DMS114 treated with DMSO at 0.1 percent for 48 hours (cell line): ENCODE results near the gene ARHGEF26.
A peak's percentile ranks its signal among the peaks of the same experiment; 100 is the strongest.
"Not testable (repeated sequence)": the region's sequence is repeated elsewhere in the genome, so short reads cannot be mapped to it uniquely, and the experiment has no call there.

Experiments used
- DNase-seq: peaks from one replicate; lab custom pipeline; 2025; ENCODE audit not compliant: unreplicated experiment; lab: John Stamatoyannopoulos, UW

Gene ARHGEF26, protein sequence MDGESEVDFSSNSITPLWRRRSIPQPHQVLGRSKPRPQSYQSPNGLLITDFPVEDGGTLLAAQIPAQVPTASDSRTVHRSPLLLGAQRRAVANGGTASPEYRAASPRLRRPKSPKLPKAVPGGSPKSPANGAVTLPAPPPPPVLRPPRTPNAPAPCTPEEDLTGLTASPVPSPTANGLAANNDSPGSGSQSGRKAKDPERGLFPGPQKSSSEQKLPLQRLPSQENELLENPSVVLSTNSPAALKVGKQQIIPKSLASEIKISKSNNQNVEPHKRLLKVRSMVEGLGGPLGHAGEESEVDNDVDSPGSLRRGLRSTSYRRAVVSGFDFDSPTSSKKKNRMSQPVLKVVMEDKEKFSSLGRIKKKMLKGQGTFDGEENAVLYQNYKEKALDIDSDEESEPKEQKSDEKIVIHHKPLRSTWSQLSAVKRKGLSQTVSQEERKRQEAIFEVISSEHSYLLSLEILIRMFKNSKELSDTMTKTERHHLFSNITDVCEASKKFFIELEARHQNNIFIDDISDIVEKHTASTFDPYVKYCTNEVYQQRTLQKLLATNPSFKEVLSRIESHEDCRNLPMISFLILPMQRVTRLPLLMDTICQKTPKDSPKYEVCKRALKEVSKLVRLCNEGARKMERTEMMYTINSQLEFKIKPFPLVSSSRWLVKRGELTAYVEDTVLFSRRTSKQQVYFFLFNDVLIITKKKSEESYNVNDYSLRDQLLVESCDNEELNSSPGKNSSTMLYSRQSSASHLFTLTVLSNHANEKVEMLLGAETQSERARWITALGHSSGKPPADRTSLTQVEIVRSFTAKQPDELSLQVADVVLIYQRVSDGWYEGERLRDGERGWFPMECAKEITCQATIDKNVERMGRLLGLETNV

DNA sequence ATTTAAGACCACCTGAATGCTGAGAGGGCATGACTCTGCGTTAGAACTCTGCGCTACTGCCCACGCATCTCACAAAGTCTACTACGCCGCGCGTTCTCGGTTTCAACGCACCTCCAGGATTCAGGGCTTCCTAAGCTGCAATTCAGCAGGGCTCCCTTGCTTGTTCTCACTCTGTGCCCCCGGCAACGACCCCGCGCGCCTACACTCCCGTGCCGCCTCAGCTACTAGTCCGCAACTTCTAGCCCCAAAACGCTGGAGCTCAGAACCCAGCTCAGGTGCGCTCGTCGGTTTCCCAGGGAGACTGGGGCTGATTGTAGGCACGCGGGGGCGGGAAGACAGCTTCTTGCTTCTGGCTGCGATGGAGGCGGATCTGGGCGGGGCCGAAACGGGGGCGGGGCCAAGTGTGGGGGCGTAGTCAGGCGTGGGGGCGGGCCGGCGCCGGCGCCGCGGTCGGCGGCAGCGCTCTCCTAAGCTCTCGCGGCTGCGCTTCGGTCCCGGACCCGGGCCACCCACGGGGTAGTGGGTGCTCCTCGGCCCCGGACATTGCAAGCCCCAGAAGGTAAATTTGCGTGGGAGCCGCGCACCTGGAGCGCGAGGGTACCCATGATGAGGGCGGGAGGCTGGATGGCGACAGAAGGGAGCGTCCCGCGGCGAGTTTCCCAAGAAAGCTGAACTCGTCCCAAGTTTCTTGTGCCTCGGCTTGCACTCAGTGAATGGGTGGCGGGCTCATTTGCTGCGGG is at the start of gene ARHGEF26:
TSS of gene ARHGEF26 (plus strand) at position 430 of the 740 bp plus-strand sequence. CDS start 603 bp downstream, outside the sequence.
- DNase-seq, result peak; percentile 29

DNA sequence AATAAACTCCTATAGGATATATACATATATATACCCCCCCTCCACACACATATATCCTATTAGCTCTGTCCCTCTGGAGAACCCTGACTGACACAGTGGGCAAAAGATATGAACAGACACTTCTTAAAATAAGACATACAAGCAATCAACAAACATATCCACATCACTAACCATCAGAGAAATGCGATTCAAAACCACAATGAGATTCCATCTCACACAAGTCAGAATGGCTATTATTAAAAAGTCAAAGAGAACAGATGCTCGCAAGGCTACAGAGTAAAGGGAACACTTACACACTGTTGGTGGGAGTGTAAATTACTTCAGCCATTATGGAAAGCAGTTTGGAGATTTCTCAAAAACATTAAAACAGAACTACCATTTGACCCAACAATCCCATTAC is 46.2 kb upstream of the ARHGEF26 start:
- DNase-seq, result no peak

DNA sequence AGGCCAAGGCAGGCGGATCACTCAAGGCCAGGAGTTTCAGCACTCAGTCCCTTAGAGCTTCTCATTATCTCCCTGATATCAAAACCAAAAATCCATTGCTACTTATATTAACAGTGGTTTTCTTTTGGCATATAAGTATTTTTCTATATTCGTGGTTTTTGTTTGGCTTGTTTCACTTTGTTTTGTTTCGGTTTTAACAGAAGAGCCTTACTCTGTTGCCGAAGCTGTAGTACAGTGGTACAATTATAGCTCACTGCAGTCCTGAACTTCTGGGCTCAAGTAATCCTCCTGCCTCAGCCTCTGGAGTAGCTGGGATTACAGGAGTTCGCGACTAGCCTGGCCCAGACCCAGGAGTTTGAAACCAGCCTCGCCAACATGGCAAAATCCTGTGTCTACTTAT is 42.5 kb upstream of the ARHGEF26 start:
- no peak for DNase-seq

DNA sequence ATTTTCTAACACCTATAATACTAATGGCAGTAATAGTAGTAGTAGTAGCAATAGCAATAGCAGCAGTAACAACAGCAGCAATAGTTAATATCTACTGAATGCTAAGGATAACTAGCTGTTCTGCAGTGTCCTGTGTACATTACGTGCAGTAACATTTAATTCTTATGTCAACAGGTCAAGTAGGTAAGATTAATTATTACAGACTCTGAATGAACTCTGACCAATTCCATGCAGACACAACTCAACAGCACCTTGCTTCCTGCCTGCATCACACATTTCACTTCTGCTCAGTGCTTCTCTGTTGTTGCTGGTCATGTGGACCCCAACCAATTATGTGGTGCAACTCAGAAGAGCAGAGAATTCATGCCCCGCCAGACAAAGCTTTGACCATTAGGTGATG is 39.9 kb upstream of the ARHGEF26 start:
- DNase-seq, result no peak

DNA sequence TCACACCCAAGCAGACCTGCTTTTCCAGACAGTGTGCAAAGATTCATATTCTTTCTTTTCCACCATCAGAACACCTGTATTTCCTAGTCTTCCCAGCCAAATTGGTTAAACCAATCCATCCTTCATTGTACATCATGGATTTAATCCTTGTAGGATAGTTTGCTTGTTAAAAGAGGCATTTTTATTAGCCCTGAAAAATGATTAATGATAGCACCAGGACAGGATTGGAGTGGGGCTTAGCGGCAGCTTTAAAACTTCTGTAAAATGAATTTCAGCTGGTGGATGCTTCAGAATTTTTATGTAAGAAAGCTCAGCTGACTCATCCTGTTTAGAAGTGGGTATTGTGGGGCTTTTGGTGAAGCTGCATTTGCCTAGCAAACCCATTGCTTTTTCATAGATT is 36.1 kb upstream of the ARHGEF26 start:
- no peak for DNase-seq

DNA sequence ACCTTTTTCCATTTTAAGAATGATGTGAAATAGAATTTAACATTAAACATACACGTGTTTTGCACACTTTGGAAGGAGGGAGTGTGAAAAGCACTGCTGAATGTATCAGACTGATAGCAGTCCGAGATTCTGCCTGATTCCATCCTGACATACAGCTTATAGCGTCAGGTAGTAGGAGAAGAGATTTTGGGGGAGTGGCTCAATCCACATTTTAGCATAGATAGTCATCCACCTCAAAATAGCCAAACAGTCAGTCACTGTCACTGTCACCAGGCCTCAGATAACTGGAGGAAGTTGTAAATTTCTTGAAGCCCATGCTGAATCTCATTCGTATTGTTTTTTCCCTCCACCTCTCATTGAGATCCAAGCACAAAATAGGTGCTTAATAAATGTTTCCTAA is 35.4 kb upstream of the ARHGEF26 start:
- DNase-seq, result no peak

DNA sequence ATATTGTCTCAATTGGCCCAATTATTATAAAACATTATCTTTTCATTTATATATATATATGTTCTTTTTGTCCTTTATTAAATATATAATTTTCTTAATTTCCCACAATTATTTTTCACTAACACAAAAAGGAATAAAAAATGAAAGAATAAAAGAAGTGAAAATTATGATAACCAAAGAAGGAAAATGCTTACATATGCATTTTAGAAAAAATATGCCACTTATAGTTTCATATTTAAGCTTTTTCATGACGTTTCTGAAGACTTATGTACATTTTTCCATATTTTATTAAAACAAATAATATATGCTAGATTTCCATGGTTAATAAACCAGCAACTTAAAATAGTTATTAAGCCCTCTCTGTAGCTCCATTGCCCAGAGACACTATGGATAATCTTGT is 34.9 kb upstream of the ARHGEF26 start:
- DNase-seq, result no peak

DNA sequence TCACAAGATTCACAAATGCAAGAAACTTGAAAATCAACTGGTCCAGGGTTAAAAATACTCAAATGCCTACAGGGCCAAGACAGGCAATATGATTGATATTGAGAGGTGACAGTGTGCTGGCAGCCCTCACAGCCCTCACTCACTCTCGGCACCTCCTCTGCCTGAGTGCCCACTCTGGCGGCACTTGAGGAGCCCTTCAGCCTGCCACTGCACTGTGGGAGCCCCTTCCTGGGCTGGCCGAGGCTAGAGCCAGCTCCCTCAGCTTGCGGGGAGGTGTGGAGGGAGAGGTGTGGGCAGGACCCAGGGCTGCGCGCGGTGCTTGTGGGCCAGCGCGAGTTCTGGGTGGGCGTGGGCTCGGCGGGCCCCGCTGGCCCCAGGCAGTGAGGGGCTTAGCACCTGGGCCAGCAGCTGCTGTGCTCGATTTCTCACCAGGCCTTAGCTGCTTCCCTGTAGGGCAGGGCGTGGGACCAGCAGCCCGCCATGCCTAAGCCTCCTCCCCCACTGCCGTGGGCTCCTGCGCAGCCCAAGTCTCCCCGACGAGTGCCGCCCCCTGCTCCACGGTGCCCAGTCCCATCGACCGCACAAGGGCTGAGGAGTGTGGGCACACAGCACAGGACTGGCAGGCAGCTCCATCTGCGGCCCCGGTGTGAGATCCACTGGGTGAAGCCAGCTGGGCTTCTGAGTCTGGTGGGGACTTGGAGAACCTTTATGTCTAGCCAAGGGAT is 33.3 kb upstream of the ARHGEF26 start:
- not testable (repeated sequence) for DNase-seq

DNA sequence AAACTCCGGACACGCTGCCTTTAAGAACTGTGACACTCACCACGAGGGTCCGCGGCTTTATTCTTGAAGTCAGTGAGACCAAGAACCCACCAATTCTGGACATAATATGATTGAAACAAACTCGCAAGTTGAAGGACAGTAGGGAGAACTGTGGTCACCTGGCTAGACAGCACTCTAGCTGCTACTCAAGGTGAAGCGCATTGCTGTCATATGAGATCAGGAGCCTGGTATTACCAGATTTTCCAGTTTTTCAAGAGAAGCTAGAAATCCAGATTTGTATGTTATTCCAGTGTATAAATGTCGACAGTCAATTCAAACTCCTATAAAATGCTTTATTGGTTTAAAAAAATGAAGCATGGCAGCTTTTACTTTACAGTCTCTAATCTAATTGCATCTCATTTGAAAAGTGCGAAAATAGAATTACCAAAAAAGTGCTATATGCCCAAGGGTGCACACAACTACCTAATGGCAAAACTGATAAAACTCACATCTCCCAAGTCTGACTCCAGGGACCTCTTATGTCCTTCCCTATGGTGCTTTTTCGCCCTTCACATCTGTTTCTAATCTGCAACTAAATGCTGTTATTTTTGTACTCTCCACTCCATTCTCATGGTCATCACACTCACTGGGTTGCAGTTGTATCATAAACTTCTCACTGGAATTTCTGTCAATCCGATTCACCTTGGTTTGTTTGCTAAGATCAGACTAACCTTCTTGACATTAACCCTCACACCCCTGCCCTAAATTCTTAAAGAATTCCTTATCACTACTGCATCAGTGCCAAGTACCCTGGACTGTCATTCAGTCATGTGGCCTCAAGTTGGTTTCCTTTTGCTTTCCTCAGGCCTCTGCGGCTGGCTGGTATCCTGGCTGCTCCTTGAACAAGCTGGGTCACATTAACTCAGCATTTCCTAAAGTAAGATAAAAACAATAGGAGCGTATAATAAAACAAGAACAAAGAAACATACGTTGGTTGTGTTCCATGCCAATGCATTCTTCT is 31.5 kb upstream of the ARHGEF26 start:
- no peak for DNase-seq

DNA sequence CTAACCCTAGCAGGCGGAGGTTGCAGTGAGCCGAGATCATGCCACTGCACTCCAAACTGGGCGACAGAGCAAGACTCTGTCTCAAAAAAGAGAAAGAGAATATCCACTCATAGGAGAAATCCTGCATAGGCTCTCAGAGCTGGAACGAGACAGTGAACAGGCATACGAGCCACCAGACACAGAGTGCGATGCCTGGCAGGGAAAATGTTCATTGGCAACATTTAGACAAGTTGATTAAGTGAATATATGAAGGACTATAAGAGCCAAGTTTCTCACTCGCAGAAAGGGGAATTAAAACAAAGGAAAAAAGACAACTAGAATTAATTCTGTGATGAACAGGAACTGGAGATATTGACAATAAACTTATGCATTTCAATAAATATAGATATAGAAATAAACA is 27.1 kb upstream of the ARHGEF26 start:
- DNase-seq, result no peak

DNA sequence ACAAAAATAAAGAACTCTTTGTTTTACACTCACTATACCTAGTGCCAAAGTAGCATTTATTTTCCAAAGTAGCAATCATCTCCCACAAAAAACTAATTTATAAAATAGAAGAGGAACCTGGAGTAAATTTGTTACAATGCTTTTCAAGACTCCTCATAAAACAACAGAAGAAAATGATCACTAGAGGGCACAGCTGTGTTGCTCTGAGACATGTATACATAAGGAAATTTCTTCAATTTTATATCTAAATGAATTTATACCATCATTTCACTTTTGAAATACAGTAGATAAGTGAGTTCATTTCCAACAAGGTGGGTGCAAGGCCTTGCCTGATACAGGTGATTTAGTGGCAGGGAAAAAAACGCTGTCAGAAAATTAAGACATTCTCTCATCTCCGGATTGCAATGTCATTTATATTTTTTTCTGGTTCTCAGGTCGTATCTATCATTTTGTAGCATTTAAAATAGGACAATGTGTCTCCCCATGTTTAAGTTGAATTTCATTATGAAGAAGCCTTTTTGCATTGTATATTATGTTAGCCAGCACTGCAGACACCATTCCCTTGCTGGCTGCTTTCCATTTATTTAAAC is 25.3 kb upstream of the ARHGEF26 start:
- DNase-seq, result peak; percentile 9

DNA sequence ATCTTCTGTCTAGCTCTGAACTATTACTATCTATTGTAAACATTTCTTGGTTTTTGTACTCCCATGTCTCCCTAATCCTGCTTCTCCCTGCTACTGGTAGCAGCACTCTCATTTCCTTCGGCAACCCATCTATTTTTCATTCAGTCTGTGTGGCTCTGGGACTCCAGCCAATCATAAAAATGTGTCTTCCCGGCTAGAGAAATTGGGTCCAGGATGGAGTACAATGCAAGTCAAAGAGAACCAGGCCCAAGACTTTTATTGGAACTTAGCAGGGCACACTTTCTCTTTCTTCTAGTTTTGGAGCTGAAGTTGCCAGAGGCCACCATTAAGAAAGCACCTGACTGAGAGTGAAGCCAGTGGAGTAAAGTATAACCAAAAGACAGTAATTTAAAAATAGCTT is 22.8 kb upstream of the ARHGEF26 start:
- DNase-seq, result no peak

DNA sequence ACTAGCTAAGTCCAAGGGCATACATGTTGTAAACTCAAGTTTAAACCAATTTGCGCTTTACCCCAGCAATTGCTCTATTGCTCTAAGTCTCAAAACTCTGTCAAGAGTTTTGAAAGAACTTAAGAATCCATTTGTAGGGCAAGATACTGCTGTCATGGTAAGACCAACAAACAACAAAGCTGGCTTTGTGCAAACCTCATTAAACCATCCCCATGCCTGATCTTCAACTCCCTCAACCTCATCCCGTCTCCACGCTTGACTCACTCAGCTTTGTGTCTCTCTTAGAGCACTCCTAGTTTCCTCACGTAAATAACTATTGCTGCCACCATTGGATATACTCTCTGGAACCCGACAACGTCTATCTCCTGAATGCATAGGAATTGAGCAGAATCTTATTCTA is 20.6 kb upstream of the ARHGEF26 start:
- DNase-seq, result no peak

DNA sequence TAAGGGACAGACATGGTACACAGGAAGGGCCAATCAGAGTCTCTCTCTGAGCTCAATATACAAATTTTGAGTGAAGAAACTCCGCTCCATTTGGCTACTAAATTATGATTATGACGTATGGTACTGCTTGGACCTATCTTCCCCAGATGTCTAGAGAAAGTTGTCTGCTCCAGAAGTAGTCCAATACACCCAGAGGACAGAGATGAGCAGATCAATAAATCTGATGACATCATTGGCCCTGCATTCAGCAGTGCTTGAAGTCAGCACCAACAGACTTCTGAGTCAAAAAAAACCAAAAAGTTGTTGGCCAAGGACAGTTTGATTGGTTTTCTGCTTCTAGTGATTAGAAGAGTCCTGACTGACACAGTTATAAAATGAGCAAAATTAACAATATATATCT is 19.9 kb upstream of the ARHGEF26 start:
- no peak for DNase-seq

DNA sequence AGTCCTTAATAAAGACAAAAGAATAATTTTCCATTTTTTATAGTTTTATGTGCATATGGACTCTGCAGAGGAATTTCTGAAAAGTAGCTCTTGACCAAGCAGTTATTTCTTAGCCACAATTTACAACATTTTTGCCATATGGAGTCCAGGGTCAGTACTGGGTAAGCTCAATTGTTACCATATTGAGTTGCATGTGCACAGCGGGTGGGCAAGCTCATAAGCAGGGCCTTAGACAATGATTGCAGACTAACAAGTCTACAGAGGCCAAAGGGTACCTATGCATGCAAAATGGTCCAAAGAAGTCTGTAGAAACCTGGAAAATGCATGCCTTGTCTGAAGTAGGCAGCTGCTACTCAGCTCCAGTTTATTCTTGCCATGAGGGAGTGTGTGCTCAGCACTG is 19.0 kb upstream of the ARHGEF26 start:
- DNase-seq, result no peak

DNA sequence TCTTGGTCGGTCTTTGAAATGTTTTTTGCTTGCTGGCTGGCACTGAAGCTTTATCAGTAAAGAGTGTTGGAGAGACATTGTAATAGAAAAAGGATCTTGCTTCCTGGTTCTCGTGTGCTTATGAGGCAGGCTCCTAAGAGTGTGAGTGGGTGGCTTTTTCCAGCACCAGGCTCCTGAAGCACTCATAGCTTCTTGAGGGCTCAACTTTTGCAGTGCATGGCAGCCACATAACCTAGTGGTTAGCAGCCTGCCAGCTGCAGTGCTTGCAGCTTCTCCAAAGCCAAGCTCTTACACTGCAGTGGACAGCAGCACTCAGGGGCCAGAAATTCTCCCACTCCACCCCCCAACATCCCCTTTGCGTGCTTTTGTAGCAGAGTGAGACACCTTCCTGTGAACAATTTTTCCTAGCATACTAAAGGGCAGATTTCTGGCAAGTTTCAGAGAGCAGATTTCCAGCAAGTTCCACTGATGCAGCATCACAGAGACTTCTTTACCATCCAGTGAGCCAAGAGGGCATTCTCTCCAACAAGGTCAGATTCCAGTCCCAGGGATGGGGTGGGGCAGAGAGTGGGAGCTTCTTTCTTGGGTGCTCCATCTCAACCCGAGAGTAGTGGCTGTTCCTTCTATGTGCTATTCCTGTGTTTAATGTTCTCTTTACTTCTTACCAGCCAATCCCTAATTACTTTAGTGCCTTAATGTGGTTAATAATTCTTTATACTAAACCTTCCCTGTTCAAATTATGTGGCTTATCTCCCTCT is 15.8 kb upstream of the ARHGEF26 start:
- no peak for DNase-seq

DNA sequence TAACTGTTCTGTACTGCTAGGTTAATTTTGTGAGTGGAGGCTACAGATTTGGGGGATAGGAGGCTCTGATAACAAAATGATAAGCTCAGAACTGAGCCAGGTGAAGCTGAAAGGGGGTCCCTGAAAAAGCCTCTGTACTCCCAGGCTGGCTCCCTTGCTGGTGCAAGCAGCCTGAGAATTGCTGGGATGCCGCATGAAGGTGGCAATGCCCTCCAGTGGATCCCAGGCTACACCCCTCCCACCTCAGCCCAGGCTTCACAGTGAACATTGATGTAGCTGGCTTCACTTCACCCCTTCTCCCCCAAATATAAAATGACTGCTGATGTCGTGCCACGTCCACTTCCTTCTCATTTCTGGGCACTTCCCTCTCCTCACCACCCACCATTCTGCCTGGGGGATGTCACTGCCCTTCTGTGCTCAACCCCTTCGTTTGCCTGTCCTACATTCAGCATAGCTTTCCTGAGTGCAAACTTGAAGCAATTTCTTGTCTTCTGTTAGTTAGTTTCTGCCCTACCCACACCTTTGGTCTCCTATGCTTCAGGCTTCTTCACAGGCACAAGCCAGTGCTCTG is 9.7 kb upstream of the ARHGEF26 start:
- no peak for DNase-seq

DNA sequence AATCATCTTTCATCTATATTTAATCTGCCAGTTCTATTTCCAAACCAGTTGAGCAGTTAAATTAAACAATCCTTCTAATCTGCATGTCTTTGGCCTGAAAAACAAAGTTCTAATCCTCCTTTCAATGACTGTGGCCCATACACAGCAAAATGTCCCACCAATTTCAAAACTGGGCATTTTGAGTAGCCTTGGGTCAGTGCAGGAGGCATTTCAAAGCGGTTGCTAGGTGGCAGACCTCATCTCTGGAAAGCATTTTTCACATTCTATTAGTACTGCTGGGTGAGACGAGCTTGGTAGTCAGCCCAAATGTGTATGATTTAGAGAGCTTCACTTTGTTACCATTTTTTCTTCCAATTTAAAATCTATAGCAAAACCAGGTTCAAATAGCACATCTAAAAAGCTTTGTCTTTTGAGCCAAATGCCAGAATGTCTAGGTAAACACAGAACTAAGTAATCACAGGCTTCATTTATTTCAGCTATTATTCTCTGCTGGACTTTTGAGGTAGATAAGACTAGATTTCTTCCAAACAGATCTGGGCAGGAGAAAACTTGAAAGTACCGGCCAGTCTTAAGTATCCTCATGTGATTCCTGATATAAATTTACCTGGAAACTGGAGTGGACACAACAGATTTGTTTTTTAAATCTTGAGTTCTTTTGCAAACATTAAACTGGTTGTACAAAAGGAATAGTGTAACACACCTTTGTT is 8.9 kb upstream of the ARHGEF26 start:
- DNase-seq, result no peak
